Astrocyte (in vitro differentiated cells and primary cell): ENCODE data around the gene ABCB1.

Experiments used
- CTCF ChIP-seq: IDR thresholded peaks from 2 replicates; pipeline ENCODE4 v1.5.1; 2011; ENCODE audit warnings: low read depth, mild to moderate bottlenecking, inconsistent platforms, low read length, moderate library complexity; ENCODE audit not compliant: insufficient read depth
- EZH2 ChIP-seq: IDR thresholded peaks from 2 replicates; pipeline ENCODE4 v1.6.1; 2012; ENCODE audit warnings: mild to moderate bottlenecking, low read length, inconsistent platforms; ENCODE audit not compliant: insufficient read depth

- no peak for TF ChIP-seq CTCF
- TF ChIP-seq EZH2 = no peak
These were observed 24.4 kb upstream of the ABCB1 start for GRCh38 chr7:87625101-87625500.
